Osteoblast (primary cell): Measurements from ENCODE around the gene BICD1. TPM values are rescaled to one million over a fixed set of nuclear protein-coding genes. Genes with fewer than 3 reads are reported as not detected.

Experiments used
- DNase-seq: peaks from one replicate; pipeline ENCODE4 v3.0.0; 2011; ENCODE audit warnings: low spot score, mixed read lengths; ENCODE audit not compliant: insufficient read length; ENCODE audit errors: missing footprints
- H2AFZ ChIP-seq: 2 replicates; pipeline ENCODE4 v1.6.0; 2011; ENCODE audit warnings: mild to moderate bottlenecking, low read length
- H3K27ac ChIP-seq: 2 replicates; pipeline ENCODE4 v1.5.1; 2011; ENCODE audit warnings: mild to moderate bottlenecking, low read depth, low read length, moderate library complexity
- H3K27me3 ChIP-seq: 2 replicates; pipeline ENCODE4 v1.6.0; 2012; ENCODE audit warnings: mild to moderate bottlenecking, control low read depth, inconsistent platforms, low read length, moderate library complexity; ENCODE audit not compliant: insufficient read depth
- H3K36me3 ChIP-seq: 2 replicates; pipeline ENCODE4 v1.5.1; 2011; ENCODE audit warnings: mild to moderate bottlenecking, low read length, control low read depth, moderate library complexity; ENCODE audit not compliant: insufficient read depth
- H3K4me1 ChIP-seq: 2 replicates; pipeline ENCODE4 v1.5.1; 2011; ENCODE audit warnings: mild to moderate bottlenecking, low read length, control low read depth, moderate library complexity; ENCODE audit not compliant: insufficient read depth
- H3K4me2 ChIP-seq: 2 replicates; pipeline ENCODE4 v1.6.0; 2011; ENCODE audit warnings: mild to moderate bottlenecking, low read length; ENCODE audit not compliant: insufficient read depth
- H3K4me3 ChIP-seq: fragments of 200-600 bp; sonication (generic); 3 replicates; pipeline ENCODE4 v1.5.1; 2012; ENCODE audit warnings: mild to moderate bottlenecking, low read length, inconsistent platforms; ENCODE audit not compliant: insufficient read depth
- H3K79me2 ChIP-seq: 2 replicates; pipeline ENCODE4 v1.6.0; 2012; ENCODE audit warnings: mild to moderate bottlenecking, low read length, control low read depth, inconsistent platforms; ENCODE audit not compliant: insufficient read depth
- H3K9me3 ChIP-seq: 2 replicates; pipeline ENCODE4 v1.5.1; 2011; ENCODE audit warnings: low read depth, low read length, control low read depth
- H4K20me1 ChIP-seq: 2 replicates; pipeline ENCODE4 v1.6.0; 2012; ENCODE audit warnings: mild to moderate bottlenecking, low read length, control low read depth; ENCODE audit not compliant: insufficient read depth
- CTCF ChIP-seq: IDR thresholded peaks from 2 replicates; pipeline ENCODE4 v1.5.1; 2011; ENCODE audit warnings: mild to moderate bottlenecking, low read depth, low read length, moderate library complexity; ENCODE audit errors: extremely low read depth
- total RNA-seq: library from RNA; depleted of rRNA; stranded (reverse); fragments of >200 nt; gene quantifications from 2 replicates; pipeline ENCODE4 v1.2.3, GENCODE V29; 2012

The BICD1 gene
- total RNA-seq, 1 donor, result 21.0 TPM

- Histone ChIP-seq H3K27me3 (no peaks in the 10 kb centered on the region), H3K4me1 (peaks cover 42% of the 10 kb centered on the region), H3K27ac (peak overlapping the region; percentile 17), H3K4me2 (no peak overlapping the region), H3K36me3 (peaks cover 14% of the 10 kb centered on the region), H4K20me1 (peaks cover 15% of the 10 kb centered on the region), H3K79me2 (peaks cover 77% of the 10 kb centered on the region), H3K9me3 (no peaks in the 10 kb centered on the region), H3K4me3 (no peak overlapping the region), H2AFZ (no peak overlapping the region)
- DNase-seq, result no peak
- no peak for TF ChIP-seq CTCF
Observed at GRCh38 chr12:32118806-32119205, 12.2 kb downstream of the BICD1 start.

- no peak overlapping the region for H3K4me3 ChIP-seq
- H3K4me1 ChIP-seq, result peaks cover 39% of the 10 kb centered on the region
- no peaks in the 10 kb centered on the region for H3K27me3 ChIP-seq
- H3K79me2 ChIP-seq, result peaks cover 82% of the 10 kb centered on the region
- DNase-seq, result no peak
- no peak for TF ChIP-seq CTCF
- peaks cover 24% of the 10 kb centered on the region for H4K20me1 ChIP-seq
- no peak overlapping the region for H3K4me2 ChIP-seq
- H3K27ac ChIP-seq, result no peak overlapping the region
- H3K9me3 ChIP-seq, result no peaks in the 10 kb centered on the region
- peaks cover 14% of the 10 kb centered on the region for H3K36me3 ChIP-seq
- H2AFZ ChIP-seq, result no peak overlapping the region
Observed at GRCh38 chr12:32120419-32120818, 13.8 kb downstream of the BICD1 start.

- Histone ChIP-seq H3K4me3 (no peak overlapping the region), H3K27me3 (no peaks in the 10 kb centered on the region), H3K27ac (peak overlapping the region; percentile 55), H3K4me1 (peaks cover 22% of the 10 kb centered on the region), H2AFZ (no peak overlapping the region), H3K36me3 (no peaks in the 10 kb centered on the region), H3K79me2 (peaks cover 92% of the 10 kb centered on the region), H3K9me3 (no peaks in the 10 kb centered on the region), H4K20me1 (peaks cover 31% of the 10 kb centered on the region), H3K4me2 (no peak overlapping the region)
- no peak for TF ChIP-seq CTCF
- DNase-seq, result no peak
Observed at GRCh38 chr12:32124637-32125036, 18.0 kb downstream of the BICD1 start.

GRCh38 chr12:32125455-32126084 is 18.9 kb downstream of the BICD1 start:
- peak; percentile 84 for DNase-seq
- peaks cover 89% of the 10 kb centered on the region for H3K79me2 ChIP-seq
- H4K20me1 ChIP-seq, result peaks cover 33% of the 10 kb centered on the region
- H3K27ac ChIP-seq, result peak overlapping the region; percentile 55
- peak overlapping the region; percentile 27 for H3K4me2 ChIP-seq
- no peak overlapping the region for H3K4me3 ChIP-seq
- H2AFZ ChIP-seq, result no peak overlapping the region
- H3K36me3 ChIP-seq, result no peaks in the 10 kb centered on the region
- H3K4me1 ChIP-seq, result peaks cover 17% of the 10 kb centered on the region
- no peaks in the 10 kb centered on the region for H3K9me3 ChIP-seq
- H3K27me3 ChIP-seq, result no peaks in the 10 kb centered on the region
- no peak for TF ChIP-seq CTCF
